Activated T-helper 9 cell treated with anti-CD3 and anti-CD28 coated beads, Interleukin-2, amount 50 U/mL, for 16 hours (primary cell): Measurements from ENCODE around the gene CLSTN2.

ENCODE experiments used
- DNase-seq: peaks from one replicate; pipeline ENCODE4 v3.0.0-alpha.2; 2020; ENCODE audit warnings: low read depth

CLSTN2 gene

DNA sequence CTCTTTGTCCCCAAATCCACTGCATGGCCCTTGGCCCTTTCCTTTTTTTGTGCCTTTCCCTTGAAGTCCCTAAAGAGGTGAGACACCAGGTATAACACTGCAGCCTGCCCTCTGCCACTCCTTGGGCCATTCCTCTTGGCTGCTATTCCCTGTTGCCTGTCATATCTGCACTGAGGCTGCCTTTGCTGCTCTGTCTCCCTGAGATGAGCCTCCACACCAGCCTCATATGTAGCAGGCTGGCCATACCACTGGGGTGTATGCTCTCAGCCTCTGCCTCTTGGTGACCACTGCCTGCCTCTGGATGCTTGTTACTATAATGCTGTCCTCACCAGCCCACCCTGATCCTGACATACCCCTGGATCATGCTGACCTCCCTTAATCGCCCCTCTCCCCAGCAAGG, 252.0 kb downstream of the CLSTN2 start:
- no peak for DNase-seq

DNA sequence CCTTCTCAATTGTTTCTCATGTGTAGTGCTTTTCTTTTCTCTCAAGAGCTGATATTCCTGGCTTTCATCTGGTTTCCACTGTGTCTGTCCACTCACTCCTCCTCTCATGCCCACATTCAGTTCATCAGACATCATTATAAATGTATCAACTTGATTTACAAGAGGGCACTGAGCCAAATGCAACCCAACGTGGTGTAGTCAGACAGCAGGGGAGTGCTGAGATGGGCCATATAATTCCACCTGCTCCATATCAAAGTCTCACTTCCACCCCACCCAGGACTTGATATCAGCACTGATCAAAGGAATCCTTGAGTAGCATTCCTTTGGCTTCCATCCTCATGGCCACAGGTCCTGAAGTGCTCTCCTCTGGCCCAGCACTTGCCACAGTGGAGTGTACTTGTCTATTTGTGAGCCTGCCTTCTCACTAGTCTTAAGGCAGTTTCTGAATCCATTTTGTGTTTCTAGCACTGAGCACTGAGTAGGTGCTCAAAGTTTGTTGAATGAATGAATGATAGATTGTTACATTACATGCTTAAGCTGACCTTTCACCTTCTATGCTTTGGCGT, 252.8 kb downstream of the CLSTN2 start:
- DNase-seq: no peak

- no peak for DNase-seq
Measured at GRCh38 chr3:140188285-140188684, 253.3 kb downstream of the CLSTN2 start.

DNA sequence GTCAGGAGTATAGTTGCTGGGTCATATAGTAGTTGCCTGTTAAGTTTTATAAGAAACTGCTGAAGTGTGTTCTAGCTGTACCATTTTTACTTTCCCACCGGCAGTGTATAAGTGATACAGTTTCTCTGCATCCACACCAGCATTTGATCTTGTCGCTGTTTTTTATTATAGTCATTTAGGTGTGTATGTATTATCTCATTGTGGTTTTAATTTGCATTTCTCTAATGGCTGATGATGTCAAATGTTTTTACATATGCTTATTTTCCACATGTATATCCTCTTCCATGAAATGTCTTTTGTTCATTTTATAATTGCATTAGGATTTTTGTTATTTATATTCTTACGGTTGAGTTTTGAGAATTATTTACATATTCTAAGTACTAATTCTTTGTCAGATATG, 254.3 kb downstream of the CLSTN2 start:
- no peak for DNase-seq

GRCh38 chr3:140189976-140190375, 255.0 kb downstream of the CLSTN2 start:
- no peak for DNase-seq

- DNase-seq: no peak
Measured at GRCh38 chr3:140196970-140197369, 262.0 kb downstream of the CLSTN2 start.

GRCh38 chr3:140198242-140198641, 263.3 kb downstream of the CLSTN2 start:
- no peak for DNase-seq

- no peak for DNase-seq
Measured at GRCh38 chr3:140199008-140199407, 264.0 kb downstream of the CLSTN2 start.

GRCh38 chr3:140199743-140200142, 264.8 kb downstream of the CLSTN2 start:
- no peak for DNase-seq

DNA sequence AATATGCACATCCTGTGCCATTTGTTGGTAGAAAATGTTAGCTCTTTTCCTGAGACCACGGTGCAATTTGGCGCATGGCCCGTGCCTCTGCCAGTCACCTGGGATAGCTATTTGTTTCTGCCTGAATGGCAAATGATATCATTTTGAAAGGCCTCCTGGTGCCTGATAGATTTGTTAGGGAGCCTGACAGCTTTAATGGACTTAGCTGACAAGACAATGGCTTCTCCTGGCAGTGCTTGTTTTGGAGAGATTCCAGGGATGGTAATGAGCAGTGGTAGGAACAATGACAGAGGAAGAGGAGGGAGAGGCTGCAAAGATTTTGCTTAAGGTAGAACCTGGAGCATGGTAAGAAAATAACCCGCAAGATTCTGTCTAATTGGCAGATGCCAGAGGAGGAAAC, 268.5 kb downstream of the CLSTN2 start:
- no peak for DNase-seq

DNA sequence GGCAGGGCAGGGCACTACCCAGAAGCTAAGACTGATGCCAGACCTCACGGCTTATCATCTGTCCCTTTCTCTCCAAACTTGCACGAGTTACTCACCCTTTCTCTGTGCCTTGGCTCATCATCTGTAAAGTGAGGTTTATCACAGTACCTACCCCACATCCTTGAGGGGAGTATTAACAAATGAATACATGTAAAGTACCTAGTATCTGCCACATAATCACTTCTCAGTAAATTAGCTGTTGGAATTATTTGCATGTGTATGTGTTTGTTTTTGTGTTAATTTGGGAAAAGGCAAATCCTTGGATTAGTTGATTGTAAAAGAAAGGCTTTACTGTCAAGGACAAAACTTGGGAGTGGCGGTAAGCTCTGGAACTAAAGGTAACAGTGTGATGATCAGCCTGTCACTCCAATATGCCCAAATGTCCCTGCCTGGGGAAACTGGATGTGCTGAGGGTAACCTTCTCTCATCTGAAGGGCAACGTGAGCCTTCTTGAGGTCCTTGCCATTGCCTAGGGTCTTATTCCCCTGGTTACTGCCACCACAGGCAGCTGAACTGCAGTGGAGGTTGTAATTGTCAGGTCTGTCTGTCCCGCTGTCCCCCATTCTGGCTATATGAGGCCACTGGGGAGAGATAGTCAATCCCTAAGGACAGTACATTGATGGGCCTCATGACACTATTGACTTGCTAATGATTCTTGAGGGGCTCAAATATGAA, 269.4 kb downstream of the CLSTN2 start:
- no peak for DNase-seq

GRCh38 chr3:140205598-140205997, 270.6 kb downstream of the CLSTN2 start:
- no peak for DNase-seq

- DNase-seq: no peak
Measured at GRCh38 chr3:140206196-140207040, 271.4 kb downstream of the CLSTN2 start.

GRCh38 chr3:140207541-140207940, 272.6 kb downstream of the CLSTN2 start:
- DNase-seq: no peak

DNA sequence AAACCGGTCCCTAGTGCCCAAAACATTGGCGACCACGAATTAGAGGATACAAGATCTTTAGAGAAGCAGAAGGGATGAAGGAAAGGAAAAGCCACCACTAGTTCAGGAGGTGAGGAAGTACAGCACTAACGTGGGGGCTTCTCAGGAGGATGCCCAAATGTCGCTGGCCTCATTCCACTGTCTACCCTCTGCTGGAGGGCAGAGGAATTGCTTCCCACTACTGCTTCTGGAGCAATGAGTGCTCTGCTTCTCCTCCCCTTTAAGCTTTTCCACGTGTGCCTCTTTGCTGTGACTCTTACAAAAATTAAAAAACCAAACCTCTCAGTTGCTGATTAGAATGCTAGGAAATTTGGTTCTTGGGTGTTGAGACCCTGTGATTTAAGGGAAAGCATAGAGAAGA, 281.3 kb downstream of the CLSTN2 start:
- DNase-seq: no peak

DNA sequence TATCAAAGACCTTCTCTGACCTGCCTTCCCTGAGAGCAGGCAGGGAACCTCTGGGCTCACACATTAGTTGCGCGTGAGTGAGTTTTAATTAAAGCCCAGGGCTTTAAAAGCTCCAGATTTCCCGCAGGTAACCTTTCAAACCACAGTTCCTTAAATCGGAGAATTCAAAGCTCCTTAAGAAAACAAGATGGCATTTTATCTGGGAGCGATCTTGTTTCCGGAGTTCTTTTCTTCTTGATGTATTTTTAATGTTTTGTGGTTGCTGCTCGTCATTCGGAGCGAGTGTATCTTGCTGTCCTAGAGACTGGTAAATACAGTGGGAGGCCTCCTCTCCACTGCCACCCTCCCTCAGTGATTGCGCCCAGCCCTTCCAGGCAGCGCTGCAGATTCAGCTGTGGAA, 284.3 kb downstream of the CLSTN2 start:
- DNase-seq: no peak

DNA sequence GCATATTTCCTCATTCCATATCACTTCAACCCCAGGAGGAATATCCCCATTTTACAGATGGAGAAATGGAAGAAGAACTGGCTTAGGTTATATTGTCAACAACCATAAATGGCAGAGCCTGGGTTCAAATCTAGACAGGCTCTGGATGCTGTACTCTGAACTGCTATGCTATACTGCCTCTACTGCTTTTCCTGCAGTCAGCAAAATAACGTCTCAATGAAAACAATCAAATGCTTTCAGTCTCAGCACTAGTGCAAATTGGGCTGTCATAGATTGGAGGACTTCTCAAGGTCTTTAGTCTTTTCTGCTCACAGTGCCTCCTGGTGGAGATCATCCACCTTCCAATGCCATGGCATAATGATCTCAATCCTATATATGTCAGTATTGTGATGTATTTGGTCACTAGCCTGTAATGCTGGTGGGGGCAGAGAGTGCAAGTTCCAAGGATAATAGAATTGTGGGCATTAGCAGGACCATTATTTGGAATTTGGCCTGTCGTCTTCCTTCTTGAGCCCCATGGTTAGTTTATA, 285.0 kb downstream of the CLSTN2 start:
- no peak for DNase-seq

- no peak for DNase-seq
Measured at GRCh38 chr3:140223197-140223596, 288.2 kb downstream of the CLSTN2 start.

GRCh38 chr3:140223631-140224030, 288.6 kb downstream of the CLSTN2 start:
- DNase-seq: no peak

DNA sequence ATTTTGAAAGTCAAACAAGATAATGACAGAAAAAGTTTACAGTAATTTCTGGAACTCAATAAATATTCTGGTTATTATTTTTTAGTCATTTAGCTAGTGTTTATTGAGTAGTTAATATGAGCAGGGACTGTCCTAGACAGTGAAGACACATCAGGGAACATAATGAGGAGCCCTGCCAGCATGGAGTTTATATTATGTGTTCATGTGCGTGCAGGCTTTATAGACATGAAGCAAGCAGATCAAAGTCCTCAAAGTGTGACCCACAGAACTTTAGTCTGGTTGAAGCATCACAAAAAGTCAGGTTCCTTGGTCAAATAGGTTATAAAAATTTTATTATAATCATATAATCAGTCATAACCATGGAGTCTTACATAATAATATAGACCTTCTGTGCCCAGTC, 289.3 kb downstream of the CLSTN2 start:
- DNase-seq: no peak

GRCh38 chr3:140225996-140226395, 291.0 kb downstream of the CLSTN2 start:
- no peak for DNase-seq

- no peak for DNase-seq
Measured at GRCh38 chr3:140233702-140234101, 298.7 kb downstream of the CLSTN2 start.

- DNase-seq: no peak
Measured at GRCh38 chr3:140234256-140234655, 299.3 kb downstream of the CLSTN2 start.
